ENCODE results near the gene DUSP28.
A peak's percentile ranks its signal among the peaks of the same experiment; 100 is the strongest.

DUSP28 gene

DNA sequence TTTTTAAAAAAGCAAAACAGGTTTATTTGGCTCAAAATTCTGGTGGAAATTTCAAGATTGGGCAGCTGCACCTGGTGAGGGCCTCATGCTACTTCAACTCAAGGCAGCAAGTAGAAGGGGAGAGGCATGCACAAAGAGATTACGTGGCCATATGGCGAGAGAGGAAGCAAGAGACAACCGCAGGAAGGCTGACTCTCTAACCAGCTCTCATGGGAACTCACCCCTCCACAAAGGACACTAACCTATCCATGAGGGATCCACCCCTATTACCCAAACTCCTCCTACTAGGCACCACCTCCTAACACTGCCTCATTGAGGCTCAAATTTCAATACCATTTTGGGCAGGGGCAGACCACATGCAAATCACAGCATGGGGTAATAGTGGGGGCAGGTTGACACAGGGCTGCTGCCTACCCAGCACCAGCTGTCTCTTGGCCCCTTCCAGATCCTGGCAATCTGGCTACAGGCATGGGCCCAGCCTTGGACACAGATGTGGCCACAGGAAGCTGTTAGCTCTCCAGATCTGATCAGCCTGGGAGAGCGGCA, 24.4 kb downstream of the DUSP28 start (continued):
- TF ChIP-seq SP3 (tag by site-specific recombination; IDR thresholded peaks at IDR 0.05) (0 out of 2 replicates have a peak, but pooled peaks have one; percentile 39), ZNF146 (tag by site-specific recombination; IDR thresholded peaks at IDR 0.05) (no peak)

DNA sequence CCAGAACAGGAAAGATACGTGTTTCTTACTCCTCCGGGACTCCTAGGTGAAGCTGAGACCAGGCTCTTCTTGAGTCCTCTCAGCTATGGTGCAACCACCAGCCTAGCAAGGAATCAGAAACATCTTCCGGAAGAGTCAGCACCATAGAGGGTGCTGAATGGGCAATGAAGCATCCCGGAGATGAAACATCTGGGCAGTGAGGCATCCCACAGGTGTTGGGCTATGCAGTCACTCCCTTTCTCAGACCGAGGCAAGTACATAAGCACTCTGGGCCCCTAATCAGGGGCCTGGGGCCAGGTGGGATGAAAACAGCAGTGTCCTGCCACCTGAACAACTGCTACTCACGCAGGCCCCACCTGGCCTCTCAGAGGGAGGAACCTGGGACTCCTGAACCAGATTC, 24.9 kb downstream of the DUSP28 start:
- H3K36me3 ChIP-seq (ENCODE audit: control insufficient read depth in 2 of 2, insufficient read depth in 1 of 2, low read length in 2 of 2) = peaks cover 0 to 23% of the 10 kb centered on the region in 2 experiments; a peak in 1 of 3 replicates
- no peaks in the 10 kb centered on the region for H3K9me3 ChIP-seq (ENCODE audit: control insufficient read depth, insufficient read depth, low read depth, low read length)
- peak overlapping the region; percentile 97 for H3K4me3 ChIP-seq (ENCODE audit: low read depth, low read length)
- ChIA-PET CTCF (interaction anchor here (5.5 kb wide), 1 partner anchor 19 kb away, joined by 34 read pairs; no protein-coding TSS in a partner anchor), POLR2A (interaction anchor here (3.3 kb wide), 2 partner anchors 19 to 24 kb away, joined by 46 to 53 read pairs; partner anchors contain the start of gene DUSP28)
- peaks cover 16% of the 10 kb centered on the region for H3K4me1 ChIP-seq (ENCODE audit: control insufficient read depth, insufficient read depth, low read length)
- no peak overlapping the region; the same call in 1 of the 2 replicates for H3K27ac ChIP-seq (ENCODE audit: extremely low read depth, low read depth, low read length)
- TF ChIP-seq SCRT2 (tag by site-specific recombination; IDR thresholded peaks at IDR 0.05) (peak; percentile 14; the same call in 1 of the 2 replicates), ZNF660 (tag by site-specific recombination; IDR thresholded peaks at IDR 0.05) (no peak)

DNA sequence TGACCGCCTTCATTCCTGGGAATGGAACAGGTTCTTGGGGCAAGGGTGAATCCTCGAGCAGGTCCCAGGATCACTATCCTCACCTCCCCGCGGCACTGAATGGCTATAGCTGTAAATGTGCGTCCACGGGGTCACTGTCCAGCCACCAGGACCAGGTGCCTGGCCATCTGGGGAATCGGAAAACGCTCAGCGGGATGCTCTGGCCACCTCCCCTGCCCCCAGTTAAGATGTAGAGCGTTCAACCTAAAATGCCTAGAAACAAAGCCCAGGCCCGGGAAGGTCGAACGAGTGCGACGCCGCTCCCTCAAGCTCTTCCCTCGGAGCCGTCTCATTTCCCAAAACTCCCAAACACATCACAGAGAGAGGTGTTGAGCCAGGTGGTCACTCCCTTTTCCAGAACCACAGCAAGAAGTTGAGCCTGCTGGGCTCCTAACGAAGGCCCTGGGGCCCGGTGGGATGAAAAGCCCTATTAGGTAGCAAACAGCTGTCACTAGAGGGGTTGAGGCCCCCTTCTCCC, 25.6 kb downstream of the DUSP28 start:
- Histone ChIP-seq H3K4me3 (ENCODE audit: low read depth, low read length) (peak overlapping the region; percentile 97), H3K9me3 (ENCODE audit: control insufficient read depth, insufficient read depth, low read depth, low read length) (no peaks in the 10 kb centered on the region), H3K4me1 (ENCODE audit: control insufficient read depth, insufficient read depth, low read length) (peaks cover 13% of the 10 kb centered on the region), H3K27ac (ENCODE audit: extremely low read depth, low read depth, low read length) (peak overlapping the region; percentile 78), H3K36me3 (ENCODE audit: control insufficient read depth in 2 of 2, insufficient read depth in 1 of 2, low read length in 2 of 2) (peaks cover 0 to 30% of the 10 kb centered on the region in 2 experiments; a peak in 1 of 3 replicates)
- ChIA-PET POLR2A (interaction anchor here (0.7 to 3.3 kb wide), 13 partner anchors 8 to 1052 kb away, joined by 3 to 53 read pairs (median 6); partner anchors contain the start of genes ATG4B and DUSP28), CTCF (interaction anchor here (0.7 to 5.5 kb wide), 3 partner anchors 19 to 907 kb away, joined by 3 to 34 read pairs (median 3); no protein-coding TSS in a partner anchor)
- TF ChIP-seq, protein P1, sequence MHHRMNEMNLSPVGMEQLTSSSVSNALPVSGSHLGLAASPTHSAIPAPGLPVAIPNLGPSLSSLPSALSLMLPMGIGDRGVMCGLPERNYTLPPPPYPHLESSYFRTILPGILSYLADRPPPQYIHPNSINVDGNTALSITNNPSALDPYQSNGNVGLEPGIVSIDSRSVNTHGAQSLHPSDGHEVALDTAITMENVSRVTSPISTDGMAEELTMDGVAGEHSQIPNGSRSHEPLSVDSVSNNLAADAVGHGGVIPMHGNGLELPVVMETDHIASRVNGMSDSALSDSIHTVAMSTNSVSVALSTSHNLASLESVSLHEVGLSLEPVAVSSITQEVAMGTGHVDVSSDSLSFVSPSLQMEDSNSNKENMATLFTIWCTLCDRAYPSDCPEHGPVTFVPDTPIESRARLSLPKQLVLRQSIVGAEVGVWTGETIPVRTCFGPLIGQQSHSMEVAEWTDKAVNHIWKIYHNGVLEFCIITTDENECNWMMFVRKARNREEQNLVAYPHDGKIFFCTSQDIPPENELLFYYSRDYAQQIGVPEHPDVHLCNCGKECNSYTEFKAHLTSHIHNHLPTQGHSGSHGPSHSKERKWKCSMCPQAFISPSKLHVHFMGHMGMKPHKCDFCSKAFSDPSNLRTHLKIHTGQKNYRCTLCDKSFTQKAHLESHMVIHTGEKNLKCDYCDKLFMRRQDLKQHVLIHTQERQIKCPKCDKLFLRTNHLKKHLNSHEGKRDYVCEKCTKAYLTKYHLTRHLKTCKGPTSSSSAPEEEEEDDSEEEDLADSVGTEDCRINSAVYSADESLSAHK (tag by site-specific recombination; IDR thresholded peaks at IDR 0.05) = 0 out of 2 replicates have a peak, but pooled peaks have one; percentile 5
- TF ChIP-seq ZNF510 (tag by site-specific recombination; IDR thresholded peaks at IDR 0.05; ENCODE audit: insufficient replicate concordance) = no peak

DNA sequence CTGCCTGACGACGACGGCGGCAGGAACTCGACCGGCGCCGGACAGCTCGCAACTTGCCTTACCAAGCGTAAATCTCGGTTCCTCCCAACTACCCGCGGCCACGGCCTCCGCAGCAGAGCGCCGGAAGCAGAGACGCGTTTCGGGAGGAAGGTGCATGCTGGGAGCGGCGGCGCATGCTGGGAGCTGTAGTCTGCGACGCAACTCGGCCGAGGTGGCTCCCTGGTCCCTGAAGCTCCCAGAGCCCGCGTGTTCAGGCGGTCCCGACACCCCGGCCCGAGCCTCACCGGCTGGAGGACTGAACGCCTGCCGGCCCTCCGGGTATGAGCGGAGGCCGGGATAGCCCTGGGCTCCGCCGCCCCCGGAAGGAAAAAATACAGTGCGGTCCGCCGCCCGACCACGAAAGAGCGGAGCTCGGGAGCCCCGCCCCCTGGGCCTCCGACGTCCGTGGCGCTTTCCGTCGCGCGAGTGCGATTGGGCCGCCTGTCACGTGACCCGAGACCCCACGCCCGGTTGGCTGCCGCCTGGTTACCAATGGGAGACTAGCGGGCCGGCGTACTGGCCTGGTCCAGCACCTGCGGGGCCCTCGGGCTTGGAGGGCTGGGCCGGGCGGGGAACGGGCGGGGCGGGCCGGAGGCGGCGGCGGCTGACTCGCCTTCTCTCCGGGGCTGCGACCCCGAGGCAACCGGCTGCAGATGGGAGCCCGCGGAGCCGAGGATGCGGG, 26.2 kb downstream of the DUSP28 start, which contains the start of gene CAPN10:
Gene CAPN10, plus strand, starts transcription at position 537 of the 721 bp plus-strand sequence. Its CDS starts 178 bp downstream, at position 715.
- Histone ChIP-seq H3K4me1 (ENCODE audit: control insufficient read depth, insufficient read depth, low read length) (peaks cover 13% of the 10 kb centered on the region), H3K4me3 (ENCODE audit: low read depth, low read length) (peak within 1 kb of the TSS; percentile 97), H3K36me3 (ENCODE audit: control insufficient read depth in 2 of 2, insufficient read depth in 1 of 2, low read length in 2 of 2) (peaks cover 0 to 36% of the 10 kb centered on the region in 2 experiments; a peak in 1 of 3 replicates), H3K9me3 (ENCODE audit: control insufficient read depth, insufficient read depth, low read depth, low read length) (no peaks in the 10 kb centered on the region), H3K27ac (ENCODE audit: extremely low read depth, low read depth, low read length) (peak within 1 kb of the TSS; percentile 78)
- ChIA-PET POLR2A (interaction anchor here (0.6 to 3.3 kb wide), 16 partner anchors 9 to 1051 kb away, joined by 3 to 53 read pairs (median 4); partner anchors contain the start of genes ATG4B and DUSP28), CTCF (interaction anchor here (0.7 to 5.5 kb wide), 7 partner anchors 11 to 907 kb away, joined by 3 to 34 read pairs (median 3); no protein-coding TSS in a partner anchor)
- TF ChIP-seq ZNF76 (tag by site-specific recombination; IDR thresholded peaks at IDR 0.05; ENCODE audit: borderline replicate concordance, low read depth) (peak; percentile 99), GLIS1 (tag by site-specific recombination; IDR thresholded peaks at IDR 0.05) (no peak), ZNF2 (tag by site-specific recombination; IDR thresholded peaks at IDR 0.05) (peak; percentile 36; the same call in 1 of the 2 replicates), KLF9 (tag by site-specific recombination; IDR thresholded peaks at IDR 0.05; ENCODE audit: low read depth) (peak; percentile 61; the same call in 1 of the 2 replicates), ZNF530 (tag by site-specific recombination; IDR thresholded peaks at IDR 0.05; ENCODE audit: low read depth) (no peak), MEIS1 (CRISPR knock-in tag; IDR thresholded peaks at IDR 0.05; ENCODE audit: borderline replicate concordance) (no peak), ZNF350 (tag by site-specific recombination; IDR thresholded peaks at IDR 0.05) (no peak), ZNF223 (tag by site-specific recombination; IDR thresholded peaks at IDR 0.05) (no peak), ZNF416 (tag by site-specific recombination; IDR thresholded peaks at IDR 0.05) (no peak)
- TF ChIP-seq, protein P2, sequence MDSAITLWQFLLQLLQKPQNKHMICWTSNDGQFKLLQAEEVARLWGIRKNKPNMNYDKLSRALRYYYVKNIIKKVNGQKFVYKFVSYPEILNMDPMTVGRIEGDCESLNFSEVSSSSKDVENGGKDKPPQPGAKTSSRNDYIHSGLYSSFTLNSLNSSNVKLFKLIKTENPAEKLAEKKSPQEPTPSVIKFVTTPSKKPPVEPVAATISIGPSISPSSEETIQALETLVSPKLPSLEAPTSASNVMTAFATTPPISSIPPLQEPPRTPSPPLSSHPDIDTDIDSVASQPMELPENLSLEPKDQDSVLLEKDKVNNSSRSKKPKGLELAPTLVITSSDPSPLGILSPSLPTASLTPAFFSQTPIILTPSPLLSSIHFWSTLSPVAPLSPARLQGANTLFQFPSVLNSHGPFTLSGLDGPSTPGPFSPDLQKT (IDR thresholded peaks at IDR 0.05; ENCODE audit: borderline replicate concordance, low read depth, low read length) = peak; percentile 71; the same call in 1 of the 2 replicates
- TF ChIP-seq, protein P3, sequence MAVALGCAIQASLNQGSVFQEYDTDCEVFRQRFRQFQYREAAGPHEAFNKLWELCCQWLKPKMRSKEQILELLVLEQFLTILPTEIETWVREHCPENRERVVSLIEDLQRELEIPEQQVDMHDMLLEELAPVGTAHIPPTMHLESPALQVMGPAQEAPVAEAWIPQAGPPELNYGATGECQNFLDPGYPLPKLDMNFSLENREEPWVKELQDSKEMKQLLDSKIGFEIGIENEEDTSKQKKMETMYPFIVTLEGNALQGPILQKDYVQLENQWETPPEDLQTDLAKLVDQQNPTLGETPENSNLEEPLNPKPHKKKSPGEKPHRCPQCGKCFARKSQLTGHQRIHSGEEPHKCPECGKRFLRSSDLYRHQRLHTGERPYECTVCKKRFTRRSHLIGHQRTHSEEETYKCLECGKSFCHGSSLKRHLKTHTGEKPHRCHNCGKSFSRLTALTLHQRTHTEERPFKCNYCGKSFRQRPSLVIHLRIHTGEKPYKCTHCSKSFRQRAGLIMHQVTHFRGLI (tag by site-specific recombination; IDR thresholded peaks at IDR 0.05) = no peak

Data from HEK293 (cell line).